GM12878 (cell line): Measurements from ENCODE around the gene ZNF777.

Experiments
- CTCF ChIP-seq, 3 experiments: IDR thresholded peaks in 2 of 3; conservative IDR thresholded peaks in 1 of 3; 2 replicates each; pipeline ENCODE4 v1.5.1; 2011; ENCODE audit warnings: low read depth in 3 of 3, low read length in 3 of 3, mild to moderate bottlenecking in 3 of 3, control low read depth in 2 of 3, moderate library complexity in 2 of 3, inconsistent platforms in 1 of 3, mixed read lengths in 1 of 3; ENCODE audit not compliant: control insufficient read depth in 2 of 3, insufficient read depth in 1 of 3; ENCODE audit errors: extremely low read depth in 1 of 3
- E2F4 ChIP-seq: IDR thresholded peaks from 2 replicates; pipeline ENCODE4 v1.6.1; 2012; ENCODE audit warnings: low read depth, low read length, improper control_type of control experiment
- ELK1 ChIP-seq: IDR thresholded peaks from 2 replicates; pipeline ENCODE4 v1.6.1; 2012; ENCODE audit warnings: low read depth, low read length, improper control_type of control experiment
- JUNB ChIP-seq: IDR thresholded peaks from 2 replicates; pipeline ENCODE4 v1.6.1; 2016; ENCODE audit warnings: antibody characterized with exemption, mild to moderate bottlenecking
- RAD21 ChIP-seq: IDR thresholded peaks from 2 replicates; pipeline ENCODE4 v1.6.1; 2011; ENCODE audit warnings: mild to moderate bottlenecking, low read depth, low read length, moderate library complexity; ENCODE audit not compliant: insufficient read depth
- ZNF207 ChIP-seq: fragments of 450-650 bp; IDR thresholded peaks from 2 replicates; pipeline ENCODE4 v1.6.1; 2014; ENCODE audit warnings: antibody characterized with exemption, mild to moderate bottlenecking, borderline replicate concordance

- TF ChIP-seq CTCF (IDR thresholded peaks at IDR 0.05 in 2 of 3, conservative IDR thresholded peaks at IDR 0.05 in 1 of 3; ENCODE audit: control insufficient read depth in 2 of 3, extremely low read depth in 1 of 3, insufficient read depth in 1 of 3, low read depth in 3 of 3, low read length in 3 of 3) (no peak), ELK1 (no peak), ZNF207 (no peak), JUNB (no peak), E2F4 (no peak), RAD21 (no peak)
Measured at GRCh38 chr7:149510248-149510647, 49.4 kb upstream of the ZNF777 start.
